Mucosa of descending colon (tissue), 3 donors: ENCODE results near the gene KRTAP10-11. TPM values are rescaled to one million over a fixed set of nuclear protein-coding genes. Genes with fewer than 3 reads are reported as not detected.
A peak's percentile ranks its signal among the peaks of the same experiment; 100 is the strongest.

Experiments used
- ATAC-seq: fragments of 200-7000 bp; cut with Tn5 transposase; one replicate; pipeline ENCODE4 v1.9.1; 2020; ENCODE audit warnings: mild to moderate bottlenecking, moderate library complexity
- DNase-seq, 3 donors: peaks; one replicate each; pipeline ENCODE4 v3.0.0-alpha.2; 2020
- H3K36me3 ChIP-seq: fragments of 200-600 bp; one replicate; pipeline ENCODE4 v1.8.0; 2021; ENCODE audit warnings: low read depth, mild to moderate bottlenecking
- H3K4me1 ChIP-seq: fragments of 200-600 bp; one replicate; pipeline ENCODE4 v1.8.0; 2021; ENCODE audit warnings: low read depth, mild to moderate bottlenecking
- H3K4me3 ChIP-seq: fragments of 200-600 bp; one replicate; pipeline ENCODE4 v1.8.0; 2021; ENCODE audit warnings: mild to moderate bottlenecking
- H3K9me3 ChIP-seq: fragments of 200-600 bp; one replicate; pipeline ENCODE4 v1.8.0; 2021; ENCODE audit warnings: mild to moderate bottlenecking
- CTCF ChIP-seq: fragments of 200-600 bp; IDR thresholded peaks from one replicate; pipeline ENCODE4 v1.8.0; 2022; ENCODE audit warnings: antibody characterized with exemption, mild to moderate bottlenecking
- intact Hi-C, 2 donors: fragments of 100-400 bp; cut with DNase I in 1 of 2; cut with micrococcal nuclease in 1 of 2; formaldehyde crosslinking; loops; one replicate each; pipeline versions ENCODE4 v1.11.0 to v1.11.1; 2022; cut with DNase I, micrococcal nuclease
- total RNA-seq, 3 donors: library from RNA; stranded (reverse); fragmentation: NEBNext Ultra II Directional in 2 of 3; extraction: Animal tissue kit (Norgen Biotek cat#: 25700) in 2 of 3; gene quantifications; one replicate each; pipeline versions ENCODE4 v1.2.1 to v1.2.4, GENCODE V29; 2021 to 2023
- donor health status: DM: no; HTN: no; CAD: no; lungs with moderate emphysema.
- donor health status: DM: no; HTN: no; CAD: no.
- donor health status: DM: no; HTN: yes; CAD: no.

Gene KRTAP10-11
- total RNA-seq, 3 donors from 2014 or later, result not detected

- no peaks in the 10 kb centered on the region for H3K36me3 ChIP-seq
- TF ChIP-seq CTCF, result no peak
- ATAC-seq (no peak), DNase-seq (no peak)
- H3K9me3 ChIP-seq, result peaks cover 13% of the 10 kb centered on the region
- H3K4me1 ChIP-seq, result no peaks in the 10 kb centered on the region
- no peak overlapping the region for H3K4me3 ChIP-seq
- intact Hi-C loops, result no loop called here
Measured at GRCh38 chr21:44611551-44611950, 34.7 kb upstream of the KRTAP10-11 start.

- H3K4me1 ChIP-seq, result no peaks in the 10 kb centered on the region
- DNase-seq, result no peak
- no peaks in the 10 kb centered on the region for H3K36me3 ChIP-seq
- no peak for ATAC-seq
- intact Hi-C loops, result no loop called here
- H3K9me3 ChIP-seq, result peaks cover 13% of the 10 kb centered on the region
- no peak for TF ChIP-seq CTCF
- no peak within 1 kb of the TSS for H3K4me3 ChIP-seq
Measured at GRCh38 chr21:44612029-44612486, 34.2 kb upstream of the KRTAP10-11 start, which contains the start of gene KRTAP10-8. Gene KRTAP10-8, plus strand, starts transcription at chr21:44612079. Its CDS starts 22 bp downstream, at chr21:44612101.

GRCh38 chr21:44612669-44613229 is 33.5 kb upstream of the KRTAP10-11 start:
- Histone ChIP-seq H3K9me3 (peaks cover 13% of the 10 kb centered on the region), H3K36me3 (no peaks in the 10 kb centered on the region), H3K4me3 (no peak overlapping the region), H3K4me1 (no peaks in the 10 kb centered on the region)
- DNase-seq (peak in 1 of 3 donors; percentile 42), ATAC-seq (no peak)
- intact Hi-C loops, result no loop called here
- TF ChIP-seq CTCF, result no peak

- no peak overlapping the region for H3K4me3 ChIP-seq
- intact Hi-C loops, result no loop called here
- peaks cover 13% of the 10 kb centered on the region for H3K9me3 ChIP-seq
- H3K36me3 ChIP-seq, result no peaks in the 10 kb centered on the region
- peaks cover under 1% of the 10 kb centered on the region for H3K4me1 ChIP-seq
- ATAC-seq (no peak), DNase-seq (peak in 1 of 3 donors; percentile 38)
- TF ChIP-seq CTCF, result no peak
Measured at GRCh38 chr21:44613386-44614155, 32.6 kb upstream of the KRTAP10-11 start.

GRCh38 chr21:44614161-44614631 is 32.0 kb upstream of the KRTAP10-11 start:
- intact Hi-C loops, result no loop called here
- no peak for ATAC-seq
- DNase-seq, result no peak
- peaks cover 4% of the 10 kb centered on the region for H3K4me1 ChIP-seq
- no peak overlapping the region for H3K4me3 ChIP-seq
- H3K36me3 ChIP-seq, result no peaks in the 10 kb centered on the region
- TF ChIP-seq CTCF, result no peak
- peaks cover 13% of the 10 kb centered on the region for H3K9me3 ChIP-seq
